Activated CD4-positive, alpha-beta T cell treated with anti-CD3 and anti-CD28 coated beads for 1 hour (primary cell): ENCODE data around the gene KIAA1958.
"Not testable (repeated sequence)": the region's sequence is repeated elsewhere in the genome, so short reads cannot be mapped to it uniquely, and the experiment has no call there.

Source experiments
- DNase-seq: peaks from one replicate; pipeline ENCODE4 v3.0.0-alpha.2; 2020

The KIAA1958 gene

GRCh38 chr9:112617371-112617770 is 130.7 kb downstream of the KIAA1958 start:
- DNase-seq = no peak

- DNase-seq = no peak
These were observed 131.9 kb downstream of the KIAA1958 start for GRCh38 chr9:112618385-112619009.

GRCh38 chr9:112620388-112620787 is 133.8 kb downstream of the KIAA1958 start:
- no peak for DNase-seq

- no peak for DNase-seq
These were observed 134.5 kb downstream of the KIAA1958 start for GRCh38 chr9:112621018-112621655.

- DNase-seq = no peak
These were observed 136.6 kb downstream of the KIAA1958 start for GRCh38 chr9:112623198-112623597.

GRCh38 chr9:112624711-112625707 is 138.4 kb downstream of the KIAA1958 start:
- DNase-seq = no peak

- no peak for DNase-seq
These were observed 143.3 kb downstream of the KIAA1958 start for GRCh38 chr9:112629671-112630485.

GRCh38 chr9:112631313-112632070 is 144.9 kb downstream of the KIAA1958 start:
- DNase-seq = no peak

GRCh38 chr9:112640311-112640710 is 153.7 kb downstream of the KIAA1958 start:
- DNase-seq = no peak

GRCh38 chr9:112642126-112642525 is 155.5 kb downstream of the KIAA1958 start:
- no peak for DNase-seq

- DNase-seq = no peak
These were observed 161.0 kb downstream of the KIAA1958 start for GRCh38 chr9:112647596-112647995.

- DNase-seq = no peak
These were observed 162.0 kb downstream of the KIAA1958 start for GRCh38 chr9:112648624-112649023.

- DNase-seq = no peak
These were observed 167.7 kb downstream of the KIAA1958 start for GRCh38 chr9:112654282-112654681.

GRCh38 chr9:112655668-112656067 is 169.0 kb downstream of the KIAA1958 start:
- no peak for DNase-seq

GRCh38 chr9:112659906-112660305 is 173.3 kb downstream of the KIAA1958 start:
- no peak for DNase-seq

- DNase-seq = no peak
These were observed 177.1 kb downstream of the KIAA1958 start for GRCh38 chr9:112663681-112664080.

- no peak for DNase-seq
These were observed 177.9 kb downstream of the KIAA1958 start for GRCh38 chr9:112664531-112664930.

- DNase-seq = no peak
These were observed 178.7 kb downstream of the KIAA1958 start for GRCh38 chr9:112665347-112665746.

- DNase-seq = no peak
These were observed 182.7 kb downstream of the KIAA1958 start for GRCh38 chr9:112669326-112669725.

GRCh38 chr9:112670991-112671625 is 184.5 kb downstream of the KIAA1958 start:
- no peak for DNase-seq

- not testable (repeated sequence) for DNase-seq
These were observed 186.6 kb downstream of the KIAA1958 start for GRCh38 chr9:112673221-112673620.
